Fibroblast of peridontal ligament (primary cell): ENCODE results near the gene PLPPR5.
A peak's percentile ranks its signal among the peaks of the same experiment; 100 is the strongest.

Experiments
- DNase-seq: peaks from one replicate; pipeline ENCODE4 v3.0.0-alpha.2; 2010; ENCODE audit errors: extremely low read depth

Gene PLPPR5

GRCh38 chr1:98969798-98970490, 34.7 kb downstream of the PLPPR5 start:
- DNase-seq: no peak

- DNase-seq: no peak
These were observed 37.5 kb downstream of the PLPPR5 start for GRCh38 chr1:98967122-98967521.

- no peak for DNase-seq
These were observed 39.3 kb downstream of the PLPPR5 start for GRCh38 chr1:98965394-98965793.

DNA sequence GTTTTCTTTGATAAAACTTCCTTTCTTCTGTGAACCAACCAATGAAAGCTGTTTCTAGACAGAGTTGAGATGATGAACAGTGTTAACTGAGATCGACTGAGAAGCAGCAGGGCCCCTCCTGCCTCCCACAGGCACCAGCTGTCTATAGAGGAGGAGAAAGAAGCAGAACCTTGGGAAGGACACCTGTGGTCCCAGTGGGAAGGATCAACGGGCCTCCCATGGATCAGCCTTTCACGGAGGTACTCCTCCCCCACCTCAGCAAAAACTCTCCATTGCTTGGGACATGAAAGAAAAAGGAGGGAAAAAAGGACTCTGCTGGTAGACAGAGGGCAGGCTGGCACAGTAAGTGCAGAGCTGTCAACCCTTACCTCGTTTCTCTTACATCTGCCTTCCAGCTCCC, 40.5 kb downstream of the PLPPR5 start:
- no peak for DNase-seq

DNA sequence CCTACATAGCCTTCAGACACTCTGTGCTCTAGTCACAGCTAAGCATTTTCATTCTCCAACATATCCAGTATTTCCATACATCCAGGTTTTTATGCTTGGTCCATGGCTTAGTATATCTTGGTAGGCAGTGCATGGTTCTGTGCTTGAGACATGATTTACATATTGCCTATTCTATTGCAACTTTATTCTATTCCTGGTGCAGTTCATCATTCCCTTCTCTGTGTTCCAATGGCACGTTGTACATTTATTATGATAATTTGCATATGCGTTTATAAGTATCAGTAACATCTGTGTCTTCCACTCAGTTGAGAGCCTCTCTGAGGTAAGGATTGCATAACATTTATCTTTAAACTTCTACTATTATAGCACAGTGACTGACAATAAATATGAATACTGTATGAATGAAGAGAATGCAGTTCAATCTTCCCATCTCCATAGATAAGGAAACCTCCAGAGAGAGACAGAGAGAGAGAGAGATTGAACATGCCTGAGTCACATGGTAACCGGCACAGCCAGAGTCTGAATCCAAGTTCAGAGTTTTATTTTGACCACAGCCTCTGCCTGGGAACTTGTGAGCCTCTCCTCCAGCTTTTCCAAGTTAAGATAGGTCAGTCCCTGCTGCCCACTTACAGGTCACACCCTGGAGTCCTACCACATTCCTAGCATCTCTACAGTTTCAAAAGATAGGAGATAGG, 41.5 kb downstream of the PLPPR5 start:
- DNase-seq: no peak

DNA sequence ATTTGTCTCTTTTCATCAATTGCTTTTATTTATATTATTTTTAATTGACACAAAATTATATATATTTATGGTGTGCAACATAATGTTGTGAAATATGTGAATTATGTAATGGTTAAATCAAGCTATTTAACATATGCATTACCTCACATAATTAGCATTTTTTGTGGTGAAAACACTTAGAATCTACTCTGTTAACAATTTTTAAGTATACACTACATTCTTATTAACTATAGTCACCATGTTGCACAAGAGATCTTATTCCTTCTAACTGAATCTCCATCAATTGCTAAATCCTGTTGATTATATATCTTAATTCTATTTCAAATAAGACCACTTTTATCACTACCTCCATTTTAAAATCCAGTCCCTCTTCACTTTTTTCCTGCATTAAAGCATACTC, 42.5 kb downstream of the PLPPR5 start:
- DNase-seq: peak; percentile 30

DNA sequence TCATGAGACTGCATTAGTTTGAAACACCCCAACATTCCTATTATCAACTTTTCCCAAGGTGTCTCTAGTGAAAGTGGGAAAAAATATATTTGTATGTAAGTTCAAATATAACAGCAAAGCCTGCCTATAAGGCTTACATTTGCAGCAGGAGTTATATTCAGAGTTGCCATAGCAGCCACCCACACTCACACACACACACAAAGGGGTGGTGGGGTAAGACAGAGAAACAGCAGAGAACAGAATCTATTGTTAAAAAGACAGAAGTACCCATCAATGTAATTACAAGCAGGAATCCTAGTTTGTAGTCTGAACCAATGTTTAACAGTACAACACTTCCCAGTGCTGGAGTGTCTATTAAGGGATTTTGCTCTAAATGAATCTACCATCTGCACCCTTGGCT, 55.0 kb downstream of the PLPPR5 start:
- no peak for DNase-seq

DNA sequence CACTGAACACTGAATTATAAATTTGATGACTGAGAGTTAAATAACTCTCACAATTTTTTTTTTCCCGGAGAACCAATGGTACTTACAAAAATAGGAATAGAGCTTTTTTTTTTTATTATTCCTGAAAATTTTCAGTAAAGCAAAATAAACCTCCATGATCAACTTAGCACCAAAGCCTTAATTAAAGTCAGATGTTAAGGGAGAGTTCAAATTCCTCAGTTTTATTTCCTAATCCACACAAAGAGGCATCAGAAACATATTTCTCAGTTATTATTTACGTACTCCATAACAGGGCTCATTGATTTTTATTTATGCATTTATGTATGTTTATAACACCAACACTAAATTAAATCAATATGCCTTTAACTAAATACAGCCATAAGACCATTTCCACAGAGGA, 55.5 kb downstream of the PLPPR5 start:
- DNase-seq: peak; percentile 52

DNA sequence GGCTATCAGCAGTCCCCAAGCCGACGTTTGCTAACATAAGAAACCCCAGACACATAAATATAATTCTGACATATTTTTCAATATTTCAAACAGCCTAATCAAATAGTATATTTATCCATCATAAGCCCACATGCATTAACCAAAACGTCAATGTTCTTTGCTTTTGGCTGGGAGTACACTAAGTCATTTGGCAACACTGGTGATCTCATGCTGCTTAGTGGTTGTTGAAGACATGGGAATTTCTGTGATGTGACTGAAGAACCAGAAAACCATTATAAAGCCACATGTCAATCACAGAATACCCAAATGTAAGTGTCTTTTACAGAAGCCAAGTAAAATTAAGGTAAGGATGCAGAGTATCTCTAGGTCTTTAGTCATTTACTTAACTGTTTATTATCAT, 57.6 kb downstream of the PLPPR5 start:
- no peak for DNase-seq

DNA sequence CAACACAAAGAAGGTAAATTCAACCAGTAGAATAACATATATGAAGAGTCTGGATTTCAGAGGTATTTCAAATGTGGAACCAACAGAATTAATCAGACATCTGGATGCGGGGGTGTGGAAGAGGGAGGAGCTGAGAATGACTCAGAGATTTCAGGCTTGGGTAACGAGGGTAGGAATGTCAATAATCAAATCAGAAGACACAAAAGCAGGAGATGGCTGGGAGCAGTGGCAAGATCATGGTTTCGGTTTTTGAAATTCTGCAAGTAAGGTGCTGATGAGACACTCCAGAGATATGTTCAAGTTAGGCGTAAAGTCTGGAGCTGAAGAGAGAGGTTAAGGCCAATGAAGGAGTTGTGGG, 64.0 kb downstream of the PLPPR5 start:
- peak; percentile 71 for DNase-seq

GRCh38 chr1:98940069-98940721, 64.5 kb downstream of the PLPPR5 start:
- DNase-seq: no peak

DNA sequence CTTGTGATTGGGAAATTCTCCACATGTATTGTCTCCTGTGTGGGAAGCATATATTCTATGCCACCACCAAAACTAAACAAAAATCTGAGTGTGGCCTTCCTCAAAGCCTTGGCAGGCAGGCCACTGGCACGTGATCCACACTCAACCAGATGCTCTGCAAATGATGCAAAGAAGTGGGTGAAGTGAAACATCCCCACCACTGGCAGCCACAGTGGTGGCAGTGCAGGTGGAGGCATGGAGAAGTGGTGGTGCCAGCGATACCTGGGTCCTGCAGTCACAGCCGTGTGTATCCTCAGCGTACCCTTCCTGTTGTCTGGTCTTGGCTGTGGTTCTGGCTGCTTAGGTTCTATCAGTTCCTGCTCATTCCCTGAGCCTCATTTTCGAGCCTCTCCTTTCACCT, 65.2 kb downstream of the PLPPR5 start:
- DNase-seq: peak; percentile 25

DNA sequence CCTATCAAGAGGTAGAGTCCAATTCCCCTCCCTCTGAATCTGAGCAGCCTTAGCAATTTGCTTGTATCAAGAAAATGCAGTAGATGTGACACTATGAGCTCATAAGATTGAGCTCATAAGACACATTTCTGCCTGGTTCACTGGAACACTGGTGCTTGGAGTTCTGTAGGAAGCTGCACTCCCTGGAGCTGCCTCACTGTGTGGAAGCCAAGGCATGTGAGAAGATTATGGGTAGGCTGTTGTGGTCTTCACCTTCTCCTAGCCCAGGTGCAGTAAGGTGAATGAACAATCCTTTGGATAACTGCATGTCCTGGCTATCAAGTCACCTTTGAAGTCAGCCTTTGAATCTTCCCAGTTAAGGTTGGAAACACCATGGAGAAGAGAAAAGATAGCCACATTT, 67.3 kb downstream of the PLPPR5 start:
- DNase-seq: no peak

DNA sequence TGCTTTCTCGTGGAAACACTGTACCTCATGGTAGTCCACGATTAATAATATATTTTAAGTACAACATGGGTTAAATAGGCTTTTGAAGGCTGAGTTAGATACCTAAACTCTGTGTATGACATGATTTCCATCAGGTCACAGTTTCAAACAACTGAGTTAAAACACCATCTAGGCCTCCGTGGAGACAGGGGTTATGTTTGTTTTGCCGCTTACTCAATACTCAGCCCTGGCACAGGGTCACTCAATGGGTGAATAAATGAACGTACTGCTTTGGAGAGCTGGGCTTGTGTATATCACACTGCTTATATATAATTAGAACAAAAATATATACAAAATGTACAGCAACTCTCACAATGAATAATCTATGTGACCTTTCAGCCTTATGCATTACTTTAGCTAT, 72.5 kb downstream of the PLPPR5 start:
- no peak for DNase-seq

DNA sequence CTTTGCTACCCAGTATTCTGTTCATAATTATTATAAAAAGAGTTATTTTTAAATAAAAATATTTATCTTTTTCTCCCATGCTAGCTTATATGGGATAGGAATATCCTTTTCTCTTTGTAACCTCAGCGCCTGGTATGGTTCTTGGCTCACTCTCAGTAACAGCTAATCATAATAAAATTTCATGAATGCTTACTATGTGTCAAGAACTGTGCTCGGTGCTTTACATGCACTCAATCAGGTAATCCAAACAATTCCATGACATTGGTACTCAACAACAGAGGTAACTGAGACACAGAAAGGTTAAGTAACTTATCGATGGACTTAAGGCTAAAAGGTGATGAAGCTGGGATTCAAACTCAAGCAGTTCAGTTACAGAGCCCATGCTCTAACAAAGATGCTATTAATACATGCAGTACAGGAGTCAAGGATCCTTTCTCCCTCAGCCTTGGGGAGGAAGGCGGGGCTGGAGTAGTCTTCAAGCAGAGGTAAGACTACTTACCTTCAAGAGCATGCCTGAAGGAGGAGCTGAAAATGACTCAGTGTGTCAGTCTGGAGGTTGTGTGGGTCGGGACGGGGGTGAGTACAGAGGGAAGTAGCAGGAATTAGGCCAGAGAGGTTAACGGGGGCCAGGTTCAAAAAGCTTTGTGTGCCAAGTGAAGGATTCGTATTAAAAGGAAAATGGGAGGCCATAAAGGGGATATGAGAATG, 73.4 kb downstream of the PLPPR5 start:
- DNase-seq: no peak

DNA sequence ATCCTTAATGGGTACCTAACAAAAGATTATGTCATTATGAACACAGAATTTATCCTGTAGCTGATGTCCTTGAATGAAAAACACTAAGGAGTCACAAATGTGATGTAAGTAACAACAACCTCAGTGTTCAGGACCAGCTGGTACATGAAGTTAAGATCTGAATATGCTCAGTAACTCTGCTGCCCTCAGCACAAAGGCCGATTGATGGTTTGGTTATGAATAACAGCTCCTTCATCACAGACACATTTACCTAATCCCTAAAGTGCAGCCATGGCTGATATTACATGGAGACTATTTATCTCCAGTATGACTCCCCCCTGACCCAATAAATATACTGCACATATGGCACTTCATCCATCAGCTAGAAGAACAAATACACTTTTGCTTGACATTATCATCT, 75.2 kb downstream of the PLPPR5 start:
- no peak for DNase-seq

- no peak for DNase-seq
These were observed 78.1 kb downstream of the PLPPR5 start for GRCh38 chr1:98926597-98926996.

GRCh38 chr1:98924977-98925376, 79.7 kb downstream of the PLPPR5 start:
- no peak for DNase-seq

DNA sequence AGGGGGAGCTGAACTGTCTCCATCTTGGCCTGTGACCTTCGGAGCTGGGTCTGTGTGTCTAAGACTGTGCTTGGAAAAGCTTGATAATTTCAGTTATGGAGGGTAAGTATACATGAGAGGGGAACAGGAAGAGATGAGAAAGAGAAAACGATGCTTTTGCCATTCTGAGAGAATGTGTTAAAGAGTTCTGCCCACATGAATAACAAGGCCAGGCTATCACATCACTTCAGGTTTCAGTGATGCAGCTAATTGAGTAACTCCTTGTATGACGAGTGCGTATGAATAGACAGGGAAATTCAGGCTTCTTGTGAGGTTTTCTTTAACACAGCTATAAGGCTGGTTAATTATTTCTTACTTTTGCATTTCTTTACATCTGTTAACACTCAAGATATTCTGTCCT, 81.0 kb downstream of the PLPPR5 start:
- no peak for DNase-seq

DNA sequence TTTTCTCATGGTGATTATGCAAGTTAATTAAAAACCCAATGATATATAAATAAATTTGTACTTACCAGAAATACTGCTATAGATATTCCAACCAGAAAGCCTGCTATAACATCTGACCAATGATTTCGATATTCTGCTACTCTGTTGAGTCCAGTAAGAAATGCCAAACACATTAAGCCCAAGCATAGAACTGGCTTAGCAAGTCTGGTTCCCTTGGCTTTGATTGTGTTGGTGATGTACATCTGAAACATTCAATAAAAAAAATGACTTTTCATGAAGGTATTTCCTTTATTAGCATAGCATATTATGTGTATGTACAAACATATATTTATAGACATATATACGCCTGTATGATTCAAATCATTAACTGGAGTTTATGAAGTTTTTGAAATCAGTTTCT, 82.8 kb downstream of the PLPPR5 start:
- no peak for DNase-seq

- DNase-seq: peak; percentile 81
These were observed 84.1 kb downstream of the PLPPR5 start for GRCh38 chr1:98920441-98921110.

- no peak for DNase-seq
These were observed 85.0 kb downstream of the PLPPR5 start for GRCh38 chr1:98919652-98920051.
